SK-N-SH treated with all-trans-retinoic acid at 6 μM for 48 hours (cell line): ENCODE measurements around the gene TRIL.

Source experiments
- ATAC-seq: fragments of 200-7000 bp; cut with Tn5 transposase; 3 replicates; pipeline ENCODE4 v1.9.1; 2020; ENCODE audit warnings: mild to moderate bottlenecking, moderate library complexity
- BACH2 ChIP-seq: fragments of 250-450 bp; sonication (Bioruptor Pico); IDR thresholded peaks from 2 replicates; pipeline ENCODE4 v1.9.0; 2021; ENCODE audit warnings: mild to moderate bottlenecking, borderline replicate concordance
- CREB5 ChIP-seq: fragments of 250-450 bp; sonication (Bioruptor Pico); IDR thresholded peaks from 2 replicates; pipeline ENCODE4 v1.5.1; 2020; ENCODE audit warnings: low read depth, mild to moderate bottlenecking, moderate library complexity
- CSDC2 ChIP-seq: fragments of 250-450 bp; sonication (Bioruptor Pico); IDR thresholded peaks from 2 replicates; pipeline ENCODE4 v1.5.0; 2020; ENCODE audit warnings: mild to moderate bottlenecking, moderate library complexity
- CSRNP3 ChIP-seq: fragments of 250-450 bp; sonication (Bioruptor Pico); IDR thresholded peaks from 2 replicates; pipeline ENCODE4 v1.5.1; 2021; ENCODE audit warnings: mild to moderate bottlenecking, moderate library complexity
- ESRRG ChIP-seq: fragments of 250-450 bp; sonication (Bioruptor Pico); IDR thresholded peaks from 2 replicates; pipeline ENCODE4 v1.6.1; 2021; ENCODE audit warnings: mild to moderate bottlenecking
- GLIS3 ChIP-seq: fragments of 250-450 bp; sonication (Bioruptor Pico); IDR thresholded peaks from 2 replicates; pipeline ENCODE4 v1.5.0; 2020; ENCODE audit warnings: mild to moderate bottlenecking, moderate library complexity
- OSR1 ChIP-seq: fragments of 250-450 bp; sonication (Bioruptor Pico); IDR thresholded peaks from 2 replicates; pipeline ENCODE4 v1.8.0; 2022; ENCODE audit warnings: moderate library complexity, mild to moderate bottlenecking, inconsistent platforms
- PATZ1 ChIP-seq: fragments of 250-450 bp; sonication (Bioruptor Pico); IDR thresholded peaks from 2 replicates; pipeline ENCODE4 v1.8.0; 2020; ENCODE audit warnings: mild to moderate bottlenecking, moderate library complexity, borderline replicate concordance
- POU6F1 ChIP-seq: fragments of 250-450 bp; sonication (Bioruptor Pico); IDR thresholded peaks from 2 replicates; pipeline ENCODE4 v1.8.0; 2021; ENCODE audit warnings: low read depth, mild to moderate bottlenecking, moderate library complexity, borderline replicate concordance
- PPARA ChIP-seq: fragments of 250-450 bp; sonication (Bioruptor Pico); IDR thresholded peaks from 2 replicates; pipeline ENCODE4 v1.5.0; 2020; ENCODE audit warnings: mild to moderate bottlenecking, borderline replicate concordance
- RARB ChIP-seq: fragments of 250-450 bp; sonication (Bioruptor Pico); IDR thresholded peaks from 2 replicates; pipeline ENCODE4 v1.8.0; 2021; ENCODE audit warnings: mild to moderate bottlenecking, moderate library complexity
- TCF4 ChIP-seq: fragments of 250-450 bp; sonication (Bioruptor Pico); IDR thresholded peaks from 2 replicates; pipeline ENCODE4 v1.8.0; 2021; ENCODE audit warnings: mild to moderate bottlenecking, moderate library complexity, borderline replicate concordance
- TSHZ2 ChIP-seq: fragments of 250-450 bp; sonication (Bioruptor Pico); IDR thresholded peaks from 2 replicates; pipeline ENCODE4 v1.5.0; 2020; ENCODE audit warnings: mild to moderate bottlenecking, moderate library complexity
- ZFP3 ChIP-seq: fragments of 250-450 bp; sonication (Bioruptor Pico); IDR thresholded peaks from 2 replicates; pipeline ENCODE4 v1.5.0; 2020; ENCODE audit warnings: mild to moderate bottlenecking, moderate library complexity
- ZFP30 ChIP-seq: fragments of 450-650 bp; formaldehyde crosslinking; IDR thresholded peaks from 2 replicates; pipeline ENCODE4 v1.5.0; 2022; ENCODE audit warnings: mild to moderate bottlenecking, moderate library complexity
- ZNF565 ChIP-seq: fragments of 450-650 bp; formaldehyde crosslinking; conservative IDR thresholded peaks from 2 replicates; pipeline ENCODE4 v1.5.0; 2020; ENCODE audit warnings: low read depth, mild to moderate bottlenecking, moderate library complexity
- ZNF70 ChIP-seq: fragments of 450-650 bp; formaldehyde crosslinking; IDR thresholded peaks from 2 replicates; pipeline ENCODE4 v1.5.0; 2020; ENCODE audit warnings: mild to moderate bottlenecking, moderate library complexity
- ZNF8 ChIP-seq: fragments of 450-650 bp; formaldehyde crosslinking; IDR thresholded peaks from 2 replicates; pipeline ENCODE4 v1.5.0; 2020; ENCODE audit warnings: mild to moderate bottlenecking, moderate library complexity

TRIL gene

GRCh38 chr7:28905464-28905863 lies 52.7 kb downstream of the TRIL start:
- TF ChIP-seq PATZ1: no peak
- TF ChIP-seq CSRNP3 (CRISPR knock-in tag): no peak
- TF ChIP-seq TCF4: no peak
- no peak for TF ChIP-seq ESRRG (CRISPR knock-in tag)
- no peak for TF ChIP-seq PPARA (CRISPR knock-in tag)
- no peak for TF ChIP-seq ZFP30 (CRISPR knock-in tag)
- ATAC-seq: no peak

- peak; percentile 32; the same call in 1 of the 3 replicates for ATAC-seq
Observed at GRCh38 chr7:28904578-28905048, 53.5 kb downstream of the TRIL start.

More at GRCh38 chr7:28904578-28905048, 53.5 kb downstream of the TRIL start:
- no peak for TF ChIP-seq RARB (CRISPR knock-in tag)
- TF ChIP-seq ZFP3 (CRISPR knock-in tag): no peak
- no peak for TF ChIP-seq OSR1
- no peak for TF ChIP-seq ZNF70 (CRISPR knock-in tag)
- TF ChIP-seq ZNF8 (CRISPR knock-in tag): no peak
- TF ChIP-seq GLIS3 (CRISPR knock-in tag): no peak
- no peak for TF ChIP-seq TSHZ2 (CRISPR knock-in tag)
- no peak for TF ChIP-seq ZNF565 (CRISPR knock-in tag)
- no peak for TF ChIP-seq ESRRG (CRISPR knock-in tag)
- TF ChIP-seq ZFP30 (CRISPR knock-in tag): no peak
- no peak for TF ChIP-seq PPARA (CRISPR knock-in tag)
- TF ChIP-seq BACH2: no peak
- no peak for TF ChIP-seq CSDC2 (CRISPR knock-in tag)
- no peak for TF ChIP-seq CSRNP3 (CRISPR knock-in tag)
- no peak for TF ChIP-seq CREB5
- no peak for TF ChIP-seq PATZ1
- TF ChIP-seq POU6F1 (CRISPR knock-in tag): no peak
